Measurements from ENCODE around the gene PRDM1. TPM values are rescaled to one million over a fixed set of nuclear protein-coding genes. Genes with fewer than 3 reads are reported as not detected.

Gene PRDM1
- total RNA-seq, 4 donors from 2014 or later = 1.6 to 2.4 (median 1.9) TPM

- Histone ChIP-seq H3K27me3 (no peaks in the 10 kb centered on the region), H3K4me1 (peaks cover 0 to 3% of the 10 kb centered on the region in 2 donors)
- ATAC-seq = no peak
These were observed 32.8 kb downstream of the PRDM1 start for GRCh38 chr6:106118835-106119431.

GRCh38 chr6:106119546-106119945 is 33.4 kb downstream of the PRDM1 start:
- DNase-seq (no peak), ATAC-seq (no peak)
- Histone ChIP-seq H3K4me3 (no peak overlapping the region), H3K27ac (no peak overlapping the region), H3K4me1 (peaks cover 0 to 3% of the 10 kb centered on the region in 2 donors), H3K9me3 (no peaks in the 10 kb centered on the region), H3K36me3 (no peaks in the 10 kb centered on the region), H3K27me3 (no peaks in the 10 kb centered on the region)
- TF ChIP-seq POLR2A (IDR thresholded peaks at IDR 0.05) (no peak), CTCF (IDR thresholded peaks at IDR 0.05 in 4 of 5, conservative IDR thresholded peaks at IDR 0.05 in 1 of 5) (no peak)
- intact Hi-C loops (cut with DNase I; ENCODE audit: low total_unique reads) = no loop called here
- in situ Hi-C loops (cut with MboI; ENCODE audit: low sequenced_read_pairs in 4 of 4) = no loop called here

More at GRCh38 chr6:106118835-106119431, 32.8 kb downstream of the PRDM1 start:
- no peak for DNase-seq
- in situ Hi-C loops (cut with MboI; ENCODE audit: low sequenced_read_pairs in 4 of 4) = no loop called here
- TF ChIP-seq POLR2A (IDR thresholded peaks at IDR 0.05) (no peak), CTCF (IDR thresholded peaks at IDR 0.05 in 4 of 5, conservative IDR thresholded peaks at IDR 0.05 in 1 of 5) (no peak)
- Histone ChIP-seq H3K4me3 (no peak overlapping the region), H3K36me3 (no peaks in the 10 kb centered on the region), H3K9me3 (no peaks in the 10 kb centered on the region), H3K27ac (no peak overlapping the region)
- intact Hi-C loops (cut with DNase I; ENCODE audit: low total_unique reads) = no loop called here

DNA sequence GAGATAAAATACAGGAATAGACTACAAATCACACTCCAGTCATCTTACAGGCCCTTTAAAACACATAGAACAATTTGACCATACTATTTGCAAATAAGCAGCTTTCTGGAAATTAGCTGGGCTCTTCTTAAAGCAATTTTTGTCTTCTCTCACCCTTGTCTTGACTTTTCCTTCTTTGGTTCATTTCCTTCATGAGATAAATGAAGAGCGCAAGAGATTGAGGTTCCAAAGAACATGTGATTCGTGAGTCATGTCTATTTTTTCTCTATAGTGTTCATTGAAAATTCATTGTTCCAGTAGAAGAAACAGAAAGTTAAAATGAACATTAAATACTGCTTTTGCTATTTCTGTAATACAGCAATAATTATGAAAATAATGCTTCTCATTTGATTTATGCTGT is 33.9 kb downstream of the PRDM1 start:
- no peaks in the 10 kb centered on the region for H3K36me3 ChIP-seq
- no peaks in the 10 kb centered on the region for H3K9me3 ChIP-seq
- in situ Hi-C loops (cut with MboI; ENCODE audit: low sequenced_read_pairs in 4 of 4) = no loop called here

GRCh38 chr6:106120406-106120805 is 34.3 kb downstream of the PRDM1 start:
- intact Hi-C loops (cut with DNase I; ENCODE audit: low total_unique reads) = no loop called here
- DNase-seq = no peak
- TF ChIP-seq CTCF (IDR thresholded peaks at IDR 0.05 in 4 of 5, conservative IDR thresholded peaks at IDR 0.05 in 1 of 5) (no peak), POLR2A (IDR thresholded peaks at IDR 0.05) (no peak)
- Histone ChIP-seq H3K4me1 (peaks cover 0 to 3% of the 10 kb centered on the region in 2 donors), H3K36me3 (no peaks in the 10 kb centered on the region), H3K27ac (no peak overlapping the region), H3K4me3 (no peak overlapping the region), H3K27me3 (no peaks in the 10 kb centered on the region), H3K9me3 (no peaks in the 10 kb centered on the region)
- in situ Hi-C loops (cut with MboI; ENCODE audit: low sequenced_read_pairs in 4 of 4) = no loop called here
- ATAC-seq = no peak

More for the DNA sequence above, 33.9 kb downstream of the PRDM1 start:
- intact Hi-C loops (cut with DNase I; ENCODE audit: low total_unique reads) = no loop called here
- TF ChIP-seq POLR2A (IDR thresholded peaks at IDR 0.05) = no peak
- no peak for TF ChIP-seq CTCF (IDR thresholded peaks at IDR 0.05 in 4 of 5, conservative IDR thresholded peaks at IDR 0.05 in 1 of 5)
- no peak overlapping the region for H3K4me3 ChIP-seq
- no peak for ATAC-seq
- H3K27me3 ChIP-seq = no peaks in the 10 kb centered on the region
- no peak overlapping the region for H3K27ac ChIP-seq
- DNase-seq = no peak
- peaks cover 0 to 3% of the 10 kb centered on the region in 2 donors for H3K4me1 ChIP-seq

Measured in gastrocnemius medialis (tissue), 4 donors.